Endodermal cell (in vitro differentiated cells): ENCODE data around the gene CLEC19A. TPM values are rescaled to one million over a fixed set of nuclear protein-coding genes. Genes with fewer than 3 reads are reported as not detected.

Experiments used
- DNase-seq: peaks from one replicate; pipeline ENCODE4 v3.0.0-alpha.2; 2017
- H3K27ac ChIP-seq: 2 replicates; pipeline ENCODE4 v1.5.1; 2013; ENCODE audit warnings: mild to moderate bottlenecking, low read depth, low read length, moderate library complexity
- H3K27me3 ChIP-seq: 2 replicates; pipeline ENCODE4 v1.6.1; 2013; ENCODE audit warnings: mild to moderate bottlenecking, low read length, moderate library complexity; ENCODE audit not compliant: insufficient read depth, control insufficient read depth, poor library complexity, severe bottlenecking
- H3K36me3 ChIP-seq: 2 replicates; pipeline ENCODE4 v1.7.0; 2013; ENCODE audit warnings: mild to moderate bottlenecking, low read length, moderate library complexity; ENCODE audit not compliant: control insufficient read depth, insufficient read depth
- H3K4me1 ChIP-seq: one replicate; pipeline ENCODE4 v1.7.0; 2013; ENCODE audit warnings: low read length; ENCODE audit not compliant: control insufficient read depth, insufficient read depth
- H3K4me3 ChIP-seq: 2 replicates; pipeline ENCODE4 v1.5.1; 2013; ENCODE audit warnings: mild to moderate bottlenecking, low read length, moderate library complexity
- H3K9ac ChIP-seq: 2 replicates; pipeline ENCODE4 v1.6.1; 2013; ENCODE audit warnings: mild to moderate bottlenecking, low read length, moderate library complexity; ENCODE audit not compliant: poor library complexity, severe bottlenecking; ENCODE audit errors: extremely low read depth
- H3K9me3 ChIP-seq: 2 replicates; pipeline ENCODE4 v1.6.1; 2013; ENCODE audit warnings: mild to moderate bottlenecking, low read length, moderate library complexity; ENCODE audit not compliant: control insufficient read depth
- H3K27ac Mint-ChIP-seq: 2 replicates; pipeline ENCODE4 v1.8.0; 2020; ENCODE audit warnings: mixed read lengths
- H3K27me3 Mint-ChIP-seq: 2 replicates; pipeline ENCODE4 v1.8.0; 2021; ENCODE audit warnings: mild to moderate bottlenecking, mixed read lengths; ENCODE audit not compliant: insufficient read depth
- H3K36me3 Mint-ChIP-seq: 2 replicates; pipeline ENCODE4 v1.8.0; 2020; ENCODE audit warnings: low read depth, mixed read lengths
- H3K4me1 Mint-ChIP-seq: 2 replicates; pipeline ENCODE4 v1.8.0; 2020; ENCODE audit warnings: mixed read lengths
- H3K4me3 Mint-ChIP-seq: 2 replicates; pipeline ENCODE4 v1.8.0; 2020; ENCODE audit warnings: mild to moderate bottlenecking, moderate library complexity, mixed read lengths
- H3K9me3 Mint-ChIP-seq: 2 replicates; pipeline ENCODE4 v1.8.0; 2020; ENCODE audit warnings: mild to moderate bottlenecking, mixed read lengths
- WGBS, 2 experiments: methylation state at CpG; one replicate each; pipeline versions ENCODE4 v1.1.5 to v1.1.7; 2013; ENCODE audit warnings: missing lambda C conversion rate in 2 of 2, mixed read lengths in 1 of 2; ENCODE audit not compliant: insufficient coverage in 1 of 2, insufficient read length in 1 of 2; 5-methylcytosine and 5-hydroxymethylcytosine counted together
- total RNA-seq, 2 donors: library from RNA; stranded (reverse); fragmentation: NEBNext Ultra II Directional in 1 of 2; extraction: Animal tissue kit (Norgen Biotek cat#: 25700) in 1 of 2; gene quantifications; 2 replicates in 1 of 2; 3 replicates in 1 of 2; pipeline ENCODE4 v1.2.1, GENCODE V29; 2021
- TF ChIP-seq, protein P1 (sequence below): fragments of 200-600 bp; sonication (generic); conservative IDR thresholded peaks from 2 replicates; pipeline ENCODE4 v1.5.0; 2021; ENCODE audit warnings: antibody characterized with exemption, mild to moderate bottlenecking

Gene CLEC19A
- total RNA-seq, 2 donors from 2014 or later, result 1.6 to 1.9 TPM

DNA sequence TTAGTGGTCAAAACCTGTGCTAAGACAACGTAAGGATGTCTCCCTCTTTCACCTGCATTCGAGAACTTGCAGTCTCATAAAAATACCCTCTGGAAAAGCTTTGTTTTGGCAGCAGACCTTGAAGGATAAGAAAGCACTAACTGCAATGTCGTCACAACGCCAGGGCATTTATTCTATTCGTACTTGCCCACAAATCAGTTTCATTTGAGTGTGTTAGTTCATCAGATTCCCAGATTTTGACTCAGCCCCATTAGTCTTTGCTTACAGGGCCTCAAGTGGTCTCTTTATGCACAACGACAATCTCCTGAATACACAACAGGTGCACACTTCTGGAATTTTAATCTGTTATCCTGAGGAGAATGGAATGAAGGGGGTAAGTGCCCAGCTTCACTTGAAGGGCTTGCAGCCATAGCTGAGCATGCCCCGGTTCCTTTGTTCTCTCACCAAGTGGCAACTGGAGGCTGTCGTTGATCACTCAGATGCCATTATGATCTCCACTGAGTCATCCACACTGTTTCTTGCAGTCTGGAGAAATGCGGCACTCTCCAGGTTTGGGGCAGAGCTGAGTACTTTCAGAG is 58.8 kb downstream of the CLEC19A start:
- Mint-ChIP-seq H3K36me3 (no peaks in the 10 kb centered on the region), H3K9me3 (no peaks in the 10 kb centered on the region), H3K27ac (no peak overlapping the region), H3K4me3 (no peak overlapping the region), H3K27me3 (peaks cover 1% of the 10 kb centered on the region), H3K4me1 (peaks cover 20% of the 10 kb centered on the region)
- H3K9ac ChIP-seq, result no peak overlapping the region
- no peak overlapping the region for H3K27ac ChIP-seq
- WGBS, 2 experiments, result 72 to 77% methylated on average over 9 of the region's 9 CpGs
- no peaks in the 10 kb centered on the region for H3K27me3 ChIP-seq
- H3K36me3 ChIP-seq, result no peaks in the 10 kb centered on the region
- no peaks in the 10 kb centered on the region for H3K9me3 ChIP-seq
- TF ChIP-seq, protein P1, sequence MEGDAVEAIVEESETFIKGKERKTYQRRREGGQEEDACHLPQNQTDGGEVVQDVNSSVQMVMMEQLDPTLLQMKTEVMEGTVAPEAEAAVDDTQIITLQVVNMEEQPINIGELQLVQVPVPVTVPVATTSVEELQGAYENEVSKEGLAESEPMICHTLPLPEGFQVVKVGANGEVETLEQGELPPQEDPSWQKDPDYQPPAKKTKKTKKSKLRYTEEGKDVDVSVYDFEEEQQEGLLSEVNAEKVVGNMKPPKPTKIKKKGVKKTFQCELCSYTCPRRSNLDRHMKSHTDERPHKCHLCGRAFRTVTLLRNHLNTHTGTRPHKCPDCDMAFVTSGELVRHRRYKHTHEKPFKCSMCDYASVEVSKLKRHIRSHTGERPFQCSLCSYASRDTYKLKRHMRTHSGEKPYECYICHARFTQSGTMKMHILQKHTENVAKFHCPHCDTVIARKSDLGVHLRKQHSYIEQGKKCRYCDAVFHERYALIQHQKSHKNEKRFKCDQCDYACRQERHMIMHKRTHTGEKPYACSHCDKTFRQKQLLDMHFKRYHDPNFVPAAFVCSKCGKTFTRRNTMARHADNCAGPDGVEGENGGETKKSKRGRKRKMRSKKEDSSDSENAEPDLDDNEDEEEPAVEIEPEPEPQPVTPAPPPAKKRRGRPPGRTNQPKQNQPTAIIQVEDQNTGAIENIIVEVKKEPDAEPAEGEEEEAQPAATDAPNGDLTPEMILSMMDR, result no peak
- peaks cover 9% of the 10 kb centered on the region for H3K4me1 ChIP-seq
- H3K4me3 ChIP-seq, result no peak overlapping the region
- no peak for DNase-seq

DNA sequence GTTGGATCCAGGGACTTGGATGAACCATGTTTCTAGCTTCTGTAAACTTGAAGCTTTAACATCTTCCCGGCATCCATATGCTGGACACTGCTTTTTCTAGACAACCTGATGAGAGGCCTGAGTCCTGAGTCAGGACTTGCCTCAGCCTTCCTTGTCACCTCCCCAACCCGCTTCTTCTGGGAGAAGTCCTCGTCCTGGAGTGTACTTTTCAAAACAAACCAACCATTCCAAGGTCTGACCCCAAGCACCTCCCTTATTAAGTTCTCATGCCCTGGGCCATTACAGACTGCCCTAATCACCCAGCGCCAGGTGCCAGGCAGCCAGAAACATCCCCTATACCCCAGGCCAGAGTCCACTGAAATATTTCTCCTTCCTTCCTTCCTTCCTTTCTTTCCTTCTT is 59.4 kb downstream of the CLEC19A start:
- Mint-ChIP-seq H3K9me3 (no peaks in the 10 kb centered on the region), H3K4me1 (peaks cover 20% of the 10 kb centered on the region), H3K4me3 (no peak overlapping the region), H3K27me3 (peaks cover 1% of the 10 kb centered on the region), H3K27ac (no peak overlapping the region), H3K36me3 (no peaks in the 10 kb centered on the region)
- TF ChIP-seq, protein P1, result no peak
- H3K27ac ChIP-seq, result no peak overlapping the region
- H3K4me1 ChIP-seq, result peaks cover 9% of the 10 kb centered on the region
- no peak for DNase-seq
- no peak overlapping the region for H3K9ac ChIP-seq
- WGBS, 2 experiments, result 71 to 84% methylated on average over 4 of the region's 4 CpGs
- no peaks in the 10 kb centered on the region for H3K27me3 ChIP-seq
- H3K4me3 ChIP-seq, result no peak overlapping the region
- H3K36me3 ChIP-seq, result no peaks in the 10 kb centered on the region
- no peaks in the 10 kb centered on the region for H3K9me3 ChIP-seq

DNA sequence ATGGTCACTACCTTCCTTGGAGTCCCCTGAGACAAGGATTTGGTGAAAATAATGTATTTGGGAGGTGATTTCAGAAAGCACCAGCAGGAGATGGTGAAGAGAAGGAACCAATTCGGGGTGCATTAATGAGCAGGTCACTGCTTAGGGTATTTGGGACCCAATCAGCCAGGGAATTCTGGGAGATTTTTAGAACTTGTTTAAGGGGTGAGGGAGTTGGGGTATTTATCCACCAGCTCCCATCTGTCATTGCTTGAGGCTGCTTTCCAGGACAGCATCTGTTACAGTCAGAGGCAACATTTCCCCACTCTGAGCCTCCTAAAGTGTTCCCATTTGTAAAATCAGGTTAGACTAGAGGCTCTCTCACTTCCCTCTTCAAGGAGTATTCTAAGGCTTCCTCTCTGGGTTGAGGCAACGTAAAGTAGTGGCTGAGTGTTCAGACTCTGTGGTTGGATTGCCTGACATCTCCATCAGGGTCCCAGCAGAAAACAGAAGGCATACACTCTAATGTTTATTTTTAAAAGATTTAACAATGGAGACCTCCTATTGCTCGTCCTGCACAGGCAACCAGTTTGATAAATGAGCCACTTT is 60.9 kb downstream of the CLEC19A start:
- Histone ChIP-seq H3K27ac (no peak overlapping the region), H3K4me3 (no peak overlapping the region), H3K9ac (no peak overlapping the region), H3K9me3 (no peaks in the 10 kb centered on the region), H3K27me3 (no peaks in the 10 kb centered on the region), H3K4me1 (peaks cover 9% of the 10 kb centered on the region), H3K36me3 (no peaks in the 10 kb centered on the region)
- TF ChIP-seq, protein P1, result no peak
- WGBS, 2 experiments, result 50 to 62% methylated on average over 2 to 3 of the region's 3 CpGs
- Mint-ChIP-seq H3K4me3 (no peak overlapping the region), H3K27me3 (peaks cover 1% of the 10 kb centered on the region), H3K9me3 (no peaks in the 10 kb centered on the region), H3K36me3 (no peaks in the 10 kb centered on the region), H3K27ac (no peak overlapping the region), H3K4me1 (peaks cover 20% of the 10 kb centered on the region)
- no peak for DNase-seq
